Measurements from ENCODE around the gene STOX1.
A peak's percentile ranks its signal among the peaks of the same experiment; 100 is the strongest.
"Not testable (repeated sequence)": the region's sequence is repeated elsewhere in the genome, so short reads cannot be mapped to it uniquely, and the experiment has no call there.

Gene STOX1

GRCh38 chr10:68829952-68830351 lies 2.6 kb downstream of the STOX1 start:
- DNase-seq (ENCODE audit: low read depth in 2 of 2): no peak

GRCh38 chr10:68831961-68832455 lies 4.7 kb downstream of the STOX1 start:
- no peak for DNase-seq (ENCODE audit: low read depth in 2 of 2)

- no peak for DNase-seq (ENCODE audit: low read depth in 2 of 2)
Observed at GRCh38 chr10:68832601-68833000, 5.3 kb downstream of the STOX1 start.

- no peak for DNase-seq (ENCODE audit: low read depth in 2 of 2)
Observed at GRCh38 chr10:68837626-68838322, 10.4 kb downstream of the STOX1 start.

- not testable (repeated sequence) for DNase-seq (ENCODE audit: low read depth in 2 of 2)
Observed at GRCh38 chr10:68840650-68841049, 13.3 kb downstream of the STOX1 start.

- DNase-seq (ENCODE audit: low read depth in 2 of 2): no peak
Observed at GRCh38 chr10:68848281-68848680, 20.9 kb downstream of the STOX1 start.

- no peak for DNase-seq (ENCODE audit: low read depth in 2 of 2)
Observed at GRCh38 chr10:68848806-68849205, 21.5 kb downstream of the STOX1 start.

- DNase-seq (ENCODE audit: low read depth in 2 of 2): no peak
Observed at GRCh38 chr10:68856352-68856751, 29.0 kb downstream of the STOX1 start.

- DNase-seq (ENCODE audit: low read depth in 2 of 2): no peak
Observed at GRCh38 chr10:68857005-68857404, 29.7 kb downstream of the STOX1 start.

- no peak for DNase-seq (ENCODE audit: low read depth in 2 of 2)
Observed at GRCh38 chr10:68861253-68861652, 33.9 kb downstream of the STOX1 start.

- DNase-seq (ENCODE audit: low read depth in 2 of 2): no peak
Observed at GRCh38 chr10:68864611-68865010, 37.3 kb downstream of the STOX1 start.

GRCh38 chr10:68868173-68868572 lies 40.8 kb downstream of the STOX1 start:
- DNase-seq (ENCODE audit: low read depth in 2 of 2): not testable (repeated sequence)

GRCh38 chr10:68869623-68870022 lies 42.3 kb downstream of the STOX1 start:
- DNase-seq (ENCODE audit: low read depth in 2 of 2): no peak

GRCh38 chr10:68870061-68870460 lies 42.7 kb downstream of the STOX1 start:
- no peak for DNase-seq (ENCODE audit: low read depth in 2 of 2)

GRCh38 chr10:68870545-68871104 lies 43.3 kb downstream of the STOX1 start:
- DNase-seq (ENCODE audit: low read depth in 2 of 2): peak in 1 of 2 donors; percentile 1

GRCh38 chr10:68871105-68871711 lies 43.9 kb downstream of the STOX1 start:
- no peak for DNase-seq (ENCODE audit: low read depth in 2 of 2)

GRCh38 chr10:68871731-68872342 lies 44.5 kb downstream of the STOX1 start:
- no peak for DNase-seq (ENCODE audit: low read depth in 2 of 2)

GRCh38 chr10:68876246-68877138 lies 49.2 kb downstream of the STOX1 start:
- DNase-seq (ENCODE audit: low read depth in 2 of 2): no peak

- DNase-seq (ENCODE audit: low read depth in 2 of 2): no peak
Observed at GRCh38 chr10:68877482-68878110, 50.3 kb downstream of the STOX1 start.

GRCh38 chr10:68878496-68878895 lies 51.2 kb downstream of the STOX1 start:
- no peak for DNase-seq (ENCODE audit: low read depth in 2 of 2)

- no peak for DNase-seq (ENCODE audit: low read depth in 2 of 2)
Observed at GRCh38 chr10:68879628-68880027, 52.3 kb downstream of the STOX1 start.

Measured in stimulated activated CD4-positive, alpha-beta T cell treated with anti-CD3 and anti-CD28 coated beads, Interleukin-1b, Interleukin-23, amount 100 ng/mL, for 4 hours (primary cell).